GM12878 (cell line): ENCODE measurements around the gene WWC2. TPM values are rescaled to one million over a fixed set of nuclear protein-coding genes. Genes with fewer than 3 reads are reported as not detected.

Source experiments
- ATAC-seq: fragments of 200-7000 bp; cut with Tn5 transposase; 3 replicates; pipeline ENCODE4 v1.9.1; 2020; ENCODE audit warnings: mild to moderate bottlenecking, moderate library complexity
- BruUV-seq: library from RNA; stranded (reverse); fragments of 400-500 nt; replicated peaks from 2 replicates; lab custom pipeline; 2021; lab: Mats Ljungman, UMichigan
- CTCF ChIA-PET: fragments of 300-600 bp; sonication (Branson Sonifier 250); formaldehyde crosslinking; extraction: SDS; loops from one replicate; lab custom pipeline; 2021; ENCODE audit warnings: inconsistent platforms; lab: Yijun Ruan, JAX
- POLR2A ChIA-PET: fragments of 350-600 bp; formaldehyde crosslinking; extraction: SDS; loops from one replicate; lab custom pipeline; 2021; ENCODE audit warnings: inconsistent platforms; lab: Charles Lee
- RAD21 ChIA-PET: fragments of 300-600 bp; sonication (Branson Sonifier 250); formaldehyde crosslinking; loops from one replicate; lab custom pipeline; 2023; ENCODE audit warnings: antibody characterized with exemption; ENCODE audit not compliant: unreplicated experiment; lab: Charles Lee
- SMC1A ChIA-PET: fragments of 300-600 bp; sonication (Branson Sonifier 250); formaldehyde crosslinking; loops from one replicate; lab custom pipeline; 2023; ENCODE audit not compliant: unreplicated experiment, uncharacterized antibody; lab: Charles Lee
- DNase-seq: peaks from one replicate; pipeline ENCODE4 v3.0.0-alpha.2; 2011; ENCODE audit warnings: low read depth, low spot score
- FAIRE-seq: peaks from 3 replicates; lab custom pipeline; 2011; peaks lifted over from hg19 to GRCh38; lab: Jason Lieb, UNC
- H2AFZ ChIP-seq: 2 replicates; pipeline ENCODE4 v1.6.0; 2011; ENCODE audit warnings: low read depth, low read length, control low read depth; ENCODE audit not compliant: control insufficient read depth
- H3K27ac ChIP-seq: 2 replicates; pipeline ENCODE4 v1.5.1; 2011; ENCODE audit warnings: control low read depth; ENCODE audit not compliant: control insufficient read depth, insufficient read depth
- H3K27me3 ChIP-seq, 2 experiments: replicated peaks in 1 of 2; 2 replicates each; pipeline versions ENCODE4 v1.6.0 to v1.6.1; 2011; ENCODE audit warnings: low read length in 1 of 2; ENCODE audit not compliant: control insufficient read depth in 2 of 2, insufficient read depth in 2 of 2
- H3K36me3 ChIP-seq, 2 experiments: 2 replicates each; pipeline ENCODE4 v1.5.1; 2011; ENCODE audit warnings: low read length in 1 of 2; ENCODE audit not compliant: control insufficient read depth in 2 of 2, insufficient read depth in 2 of 2
- H3K4me1 ChIP-seq: 2 replicates; pipeline ENCODE4 v1.6.1; 2011; ENCODE audit warnings: mild to moderate bottlenecking, low read length, moderate library complexity, mixed read lengths; ENCODE audit not compliant: control insufficient read depth, insufficient read depth
- H3K4me2 ChIP-seq: 2 replicates; pipeline ENCODE4 v1.6.0; 2011; ENCODE audit warnings: control low read depth; ENCODE audit not compliant: control insufficient read depth, insufficient read depth
- H3K4me3 ChIP-seq: fragments of 200-600 bp; sonication (generic); 2 replicates; pipeline ENCODE4 v1.5.1; 2016
- H3K79me2 ChIP-seq: 2 replicates; pipeline ENCODE4 v1.6.0; 2011; ENCODE audit warnings: low read length; ENCODE audit not compliant: control insufficient read depth, insufficient read depth
- H3K9ac ChIP-seq: 2 replicates; pipeline ENCODE4 v1.8.0; 2011; ENCODE audit warnings: low read length, control low read depth, mixed read lengths; ENCODE audit not compliant: control insufficient read depth, insufficient read depth
- H3K9me3 ChIP-seq: replicated peaks from 3 replicates; pipeline ENCODE4 v1.5.1; 2011; ENCODE audit warnings: mild to moderate bottlenecking, low read length; ENCODE audit not compliant: control insufficient read depth, insufficient read depth
- H4K20me1 ChIP-seq: 2 replicates; pipeline ENCODE4 v1.6.0; 2011; ENCODE audit not compliant: control insufficient read depth, insufficient read depth
- BCL11A ChIP-seq: IDR thresholded peaks from 2 replicates; pipeline ENCODE4 v1.6.1; 2011; ENCODE audit warnings: low read depth, low read length
- BCL3 ChIP-seq: IDR thresholded peaks from 2 replicates; pipeline ENCODE4 v1.6.1; 2011; ENCODE audit warnings: borderline replicate concordance, low read depth, mild to moderate bottlenecking, moderate library complexity, low read length; ENCODE audit not compliant: insufficient read depth, poor library complexity, severe bottlenecking
- CEBPZ ChIP-seq: fragments of 150-350 bp; IDR thresholded peaks from 2 replicates; pipeline ENCODE4 v1.6.1; 2016; ENCODE audit warnings: low read depth, low read length
- FOXM1 ChIP-seq: IDR thresholded peaks from 2 replicates; pipeline ENCODE4 v1.6.1; 2012; ENCODE audit warnings: low read depth, mild to moderate bottlenecking, inconsistent platforms, low read length, moderate library complexity
- GATAD2B ChIP-seq: fragments of 450-650 bp; conservative IDR thresholded peaks from 2 replicates; pipeline ENCODE4 v1.6.1; 2017; ENCODE audit warnings: low read depth, mild to moderate bottlenecking, moderate library complexity
- IKZF1 ChIP-seq: fragments of 450-650 bp; conservative IDR thresholded peaks from 2 replicates; pipeline ENCODE4 v1.6.1; 2017; ENCODE audit warnings: antibody characterized with exemption, mild to moderate bottlenecking
- PAX8 ChIP-seq: fragments of 450-650 bp; IDR thresholded peaks from 2 replicates; pipeline ENCODE4 v1.6.1; 2017; ENCODE audit warnings: mild to moderate bottlenecking, moderate library complexity
- PBX3 ChIP-seq: IDR thresholded peaks from 2 replicates; pipeline ENCODE4 v1.6.1; 2011; ENCODE audit warnings: mild to moderate bottlenecking, low read depth, low read length, moderate library complexity; ENCODE audit not compliant: insufficient replicate concordance
- RAD21 ChIP-seq: IDR thresholded peaks from 2 replicates; pipeline ENCODE4 v1.6.1; 2011; ENCODE audit warnings: mild to moderate bottlenecking, low read depth, low read length, moderate library complexity; ENCODE audit not compliant: insufficient read depth
- RELA ChIP-seq: fragments of 450-650 bp; IDR thresholded peaks from 2 replicates; pipeline ENCODE4 v1.8.0; 2014; ENCODE audit warnings: borderline replicate concordance; ENCODE audit not compliant: partially characterized antibody
- RFX5 ChIP-seq: IDR thresholded peaks from 2 replicates; pipeline ENCODE4 v1.6.1; 2011; ENCODE audit warnings: low read depth, low read length, improper control_type of control experiment
- SIX5 ChIP-seq: IDR thresholded peaks from 2 replicates; pipeline ENCODE4 v1.6.1; 2011; ENCODE audit warnings: mild to moderate bottlenecking, low read depth, low read length, moderate library complexity; ENCODE audit not compliant: severe bottlenecking
- ZBED1 ChIP-seq: IDR thresholded peaks from 2 replicates; pipeline ENCODE4 v1.6.1; 2016; ENCODE audit warnings: borderline replicate concordance
- ZBTB4 ChIP-seq: fragments of 450-650 bp; formaldehyde crosslinking; IDR thresholded peaks from 2 replicates; pipeline ENCODE4 v1.4.0; 2022; ENCODE audit warnings: mild to moderate bottlenecking, moderate library complexity
- WGBS: methylation state at CpG from one replicate; pipeline ENCODE4 v1.1.6; 2016; ENCODE audit warnings: low lambda C conversion rate; ENCODE audit not compliant: insufficient replicate concordance, insufficient coverage; ENCODE audit errors: missing lambda C conversion rate; 5-methylcytosine and 5-hydroxymethylcytosine counted together
- in situ Hi-C: fragments of 300-500 bp; cut with MboI; formaldehyde crosslinking; loops from 9 replicates; pipeline ENCODE4 v1.14.3; 2018; ENCODE audit warnings: mixed read lengths
- intact Hi-C: fragments of 100-400 bp; cut with micrococcal nuclease; formaldehyde crosslinking; loops from one replicate; pipeline ENCODE4 v1.14.2; 2022; ENCODE audit not compliant: unreplicated experiment
- polyA plus RNA-seq, 11 experiments: library from polyadenylated mRNA; depleted of rRNA in 4 of 11; unstranded in 6 of 11; stranded (reverse) in 5 of 11; fragments of >200 nt; fragmentation: Nextera tagmentation in 4 of 11; fragmentation: Illumina TruSeq in 1 of 11; extraction: Ambion mirVana in 4 of 11; extraction: Trizol in 1 of 11; gene quantifications; 1 replicate in 1 of 11; 2 replicates in 10 of 11; pipeline versions ENCODE4 v1.2.1 to v1.2.3, GENCODE V29; 2011 to 2016; ENCODE audit warnings: inconsistent platforms in 2 of 11, missing spikeins in 2 of 11, low read depth in 1 of 11
- total RNA-seq, 4 experiments: library from RNA; depleted of rRNA in 3 of 4; stranded (reverse); fragments of >200 nt in 3 of 4; fragmentation: Illumina TruSeq in 1 of 4; extraction: Trizol in 1 of 4; gene quantifications; 2 replicates each; pipeline versions ENCODE4 v1.2.1 to v1.2.3, GENCODE V29; 2013 to 2021

The WWC2 gene
- total and polyA plus RNA-seq, 10 of the 15 experiments (the other 5 are each of a cell fraction or from before 2014, with no cell fraction given): 0.02 to 0.72 (median 0.06) TPM; not detected in 3

GRCh38 chr4:183118141-183118540 is 19.1 kb downstream of the WWC2 start:
- Histone ChIP-seq H3K4me3 (no peak overlapping the region), H3K79me2 (no peaks in the 10 kb centered on the region), H3K4me2 (no peak overlapping the region), H4K20me1 (no peaks in the 10 kb centered on the region), H3K36me3 (no peaks in the 10 kb centered on the region), H2AFZ (no peak overlapping the region), H3K9ac (no peak overlapping the region), H3K4me1 (no peaks in the 10 kb centered on the region), H3K27ac (no peak overlapping the region), H3K9me3 (no peaks in the 10 kb centered on the region), H3K27me3 (0 out of 4 replicates have a peak, but pooled peaks cover 0 to 2% of the 10 kb centered on the region in 2 experiments)
- intact Hi-C loops: no loop called here
- WGBS: 0% methylated on average over 2 of the region's 2 CpGs
- ChIA-PET CTCF (no interaction called here), SMC1A (no interaction called here), RAD21 (no interaction called here), POLR2A (no interaction called here)
- DNase-seq (no peak), FAIRE-seq (no peak), ATAC-seq (no peak)
- BruUV-seq: no TSS peak
- in situ Hi-C loops: no loop called here
- TF ChIP-seq PBX3: no peak
- no peak for TF ChIP-seq RFX5
- TF ChIP-seq GATAD2B: no peak
- TF ChIP-seq RELA: no peak
- no peak for TF ChIP-seq BCL11A
- TF ChIP-seq ZBED1: no peak
- TF ChIP-seq BCL3: no peak
- TF ChIP-seq IKZF1: no peak
- no peak for TF ChIP-seq ZBTB4 (CRISPR knock-in tag)
- TF ChIP-seq FOXM1: no peak
- no peak for TF ChIP-seq PAX8
- TF ChIP-seq RAD21: no peak
- no peak for TF ChIP-seq CEBPZ
- TF ChIP-seq SIX5: no peak
